H1 (cell line): Measurements from ENCODE around the gene PET100. TPM values are rescaled to one million over a fixed set of nuclear protein-coding genes. Genes with fewer than 3 reads are reported as not detected.

ENCODE experiments used
- CTCF ChIA-PET: fragments of 300-600 bp; sonication (Branson Sonifier 250); formaldehyde crosslinking; loops from one replicate; lab custom pipeline; 2021; ENCODE audit not compliant: partially characterized antibody; lab: Charles Lee
- POLR2A ChIA-PET: fragments of 300-600 bp; sonication (Branson Sonifier 250); formaldehyde crosslinking; loops from one replicate; lab custom pipeline; 2021; ENCODE audit warnings: inconsistent platforms; ENCODE audit not compliant: partially characterized antibody; lab: Charles Lee
- DNase-seq, 2 experiments: peaks; one replicate each; pipeline versions ENCODE4 v3.0.0 to v3.0.0-alpha.2; 2010 to 2022; ENCODE audit warnings: low spot score in 2 of 2, low read depth in 1 of 2, mixed read lengths in 1 of 2
- FAIRE-seq: peaks from 2 replicates; lab custom pipeline; 2011; peaks lifted over from hg19 to GRCh38; lab: Jason Lieb, UNC
- H2AFZ ChIP-seq: 2 replicates; pipeline ENCODE4 v1.8.1; 2012; ENCODE audit warnings: low read length, inconsistent platforms
- H2AK5ac ChIP-seq: 2 replicates; pipeline ENCODE4 v1.6.1; 2013; ENCODE audit warnings: low read depth, low read length
- H2BK120ac ChIP-seq: replicated peaks from 2 replicates; pipeline ENCODE3; 2013; ENCODE audit warnings: low read depth, low read length, inconsistent platforms
- H2BK12ac ChIP-seq: 2 replicates; pipeline ENCODE4 v1.6.1; 2013; ENCODE audit warnings: low read depth, low read length
- H2BK15ac ChIP-seq: 2 replicates; pipeline ENCODE4 v1.6.1; 2013; ENCODE audit warnings: low read length
- H2BK20ac ChIP-seq: 2 replicates; pipeline ENCODE4 v1.6.1; 2013; ENCODE audit warnings: low read length
- H2BK5ac ChIP-seq: 2 replicates; pipeline ENCODE4 v1.6.1; 2013; ENCODE audit warnings: low read depth, low read length
- H3K14ac ChIP-seq: 2 replicates; pipeline ENCODE4 v1.6.1; 2013; ENCODE audit warnings: inconsistent platforms; ENCODE audit not compliant: insufficient read length
- H3K18ac ChIP-seq: 2 replicates; pipeline ENCODE4 v1.6.1; 2013; ENCODE audit warnings: low read length; ENCODE audit errors: extremely low read depth
- H3K23ac ChIP-seq: 2 replicates; pipeline ENCODE4 v1.6.1; 2013; ENCODE audit warnings: inconsistent platforms; ENCODE audit not compliant: insufficient read length
- H3K23me2 ChIP-seq: 2 replicates; pipeline ENCODE4 v1.6.1; 2013; ENCODE audit warnings: low read depth, low read length
- H3K27ac ChIP-seq: 2 replicates; pipeline ENCODE4 v1.6.1; 2011; ENCODE audit warnings: low read depth, low read length, inconsistent platforms
- H3K27me3 ChIP-seq, 4 experiments: replicated peaks in 1 of 4; 1 replicate in 1 of 4; 2 replicates in 3 of 4; pipeline versions ENCODE4 v1.6.1 to v1.8.1; 2011 to 2013; ENCODE audit warnings: low read length in 3 of 4, mild to moderate bottlenecking in 3 of 4, inconsistent platforms in 2 of 4, mixed read lengths in 2 of 4, moderate library complexity in 1 of 4; ENCODE audit not compliant: control insufficient read depth in 3 of 4, insufficient read depth in 3 of 4; ENCODE audit errors: extremely low read depth in 1 of 4
- H3K36me3 ChIP-seq, 4 experiments: 2 replicates each; pipeline versions ENCODE4 v1.6.1 to v1.8.1; 2011 to 2013; ENCODE audit warnings: mild to moderate bottlenecking in 4 of 4, low read length in 3 of 4, moderate library complexity in 2 of 4, control low read depth in 1 of 4, inconsistent platforms in 1 of 4; ENCODE audit not compliant: insufficient read depth in 4 of 4, control insufficient read depth in 2 of 4
- H3K4ac ChIP-seq: replicated peaks from 2 replicates; pipeline ENCODE3; 2013; ENCODE audit warnings: low read length, low read depth, mixed read lengths, inconsistent platforms; ENCODE audit not compliant: insufficient read length
- H3K4me1 ChIP-seq, 4 experiments: replicated peaks in 1 of 4; 1 replicate in 1 of 4; 2 replicates in 3 of 4; pipeline versions ENCODE4 v1.6.1 to v1.8.1; 2011 to 2013; ENCODE audit warnings: low read length in 3 of 4, inconsistent platforms in 2 of 4, mixed read lengths in 1 of 4; ENCODE audit not compliant: insufficient read depth in 4 of 4, control insufficient read depth in 3 of 4
- H3K4me2 ChIP-seq, 2 experiments: 2 replicates each; pipeline versions ENCODE4 v1.6.1 to v1.8.1; 2011 to 2013; ENCODE audit warnings: low read depth in 2 of 2, low read length in 2 of 2, control low read depth in 1 of 2, inconsistent platforms in 1 of 2, mild to moderate bottlenecking in 1 of 2; ENCODE audit not compliant: insufficient read depth in 1 of 2
- H3K4me3 ChIP-seq, 4 experiments: fragments of 200-600, 300-600 bp in 1 of 4; sonication (generic), shearing (Covaris generic), sonication (Bioruptor Twin) in 1 of 4; 2 replicates each; pipeline versions ENCODE4 v1.5.1 to v1.8.1; 2011 to 2016; ENCODE audit warnings: low read length in 4 of 4, low read depth in 3 of 4, control low read depth in 2 of 4, inconsistent platforms in 2 of 4, mild to moderate bottlenecking in 2 of 4, mixed read lengths in 1 of 4, moderate library complexity in 1 of 4; ENCODE audit not compliant: insufficient read depth in 2 of 4; ENCODE audit errors: extremely low read depth in 1 of 4
- H3K56ac ChIP-seq: replicated peaks from 2 replicates; pipeline ENCODE3; 2013; ENCODE audit warnings: low read depth, mild to moderate bottlenecking, mixed read lengths, low read length, inconsistent platforms; ENCODE audit not compliant: insufficient read length
- H3K79me1 ChIP-seq: 2 replicates; pipeline ENCODE4 v1.6.1; 2013; ENCODE audit warnings: low read depth, low read length, control low read depth
- H3K79me2 ChIP-seq, 2 experiments: 2 replicates each; pipeline versions ENCODE4 v1.6.1 to v1.8.1; 2012 to 2013; ENCODE audit warnings: low read length in 2 of 2, mild to moderate bottlenecking in 2 of 2, inconsistent platforms in 1 of 2; ENCODE audit not compliant: insufficient read depth in 2 of 2, control insufficient read depth in 1 of 2
- H3K9ac ChIP-seq, 4 experiments: replicated peaks in 1 of 4; 1 replicate in 1 of 4; 2 replicates in 3 of 4; pipeline versions ENCODE4 v1.6.1 to v1.8.1; 2011 to 2013; ENCODE audit warnings: low read depth in 3 of 4, low read length in 3 of 4, control low read depth in 2 of 4, mild to moderate bottlenecking in 2 of 4, moderate library complexity in 2 of 4, inconsistent platforms in 1 of 4; ENCODE audit errors: extremely low read depth in 1 of 4
- H3K9me3 ChIP-seq, 2 experiments: 2 replicates each; pipeline versions ENCODE4 v1.6.1 to v1.8.1; 2012 to 2013; ENCODE audit warnings: mild to moderate bottlenecking in 2 of 2, moderate library complexity in 2 of 2, control low read depth in 1 of 2, inconsistent platforms in 1 of 2, low read depth in 1 of 2, low read length in 1 of 2, mixed read lengths in 1 of 2; ENCODE audit not compliant: insufficient read depth in 2 of 2
- H4K20me1 ChIP-seq, 2 experiments: replicated peaks in 1 of 2; 2 replicates each; pipeline versions ENCODE3 to v1.8.1; 2011 to 2013; ENCODE audit warnings: inconsistent platforms in 2 of 2, low read length in 2 of 2, mild to moderate bottlenecking in 1 of 2; ENCODE audit not compliant: insufficient read depth in 2 of 2, control insufficient read depth in 1 of 2
- H4K5ac ChIP-seq: 2 replicates; pipeline ENCODE4 v1.6.1; 2013; ENCODE audit warnings: low read length, low read depth, mixed read lengths, inconsistent platforms; ENCODE audit not compliant: insufficient read length
- H4K8ac ChIP-seq: 2 replicates; pipeline ENCODE4 v1.8.0; 2013; ENCODE audit warnings: mild to moderate bottlenecking, moderate library complexity, low read length, inconsistent platforms; ENCODE audit not compliant: insufficient read depth; ENCODE audit errors: extremely low read depth
- H4K91ac ChIP-seq: replicated peaks from 2 replicates; pipeline ENCODE3; 2013; ENCODE audit warnings: low read length, mixed read lengths, inconsistent platforms; ENCODE audit not compliant: insufficient read length
- NANOG ChIP-seq: IDR thresholded peaks from 2 replicates; pipeline ENCODE4 v1.6.1; 2011; ENCODE audit warnings: low read length, low read depth, mild to moderate bottlenecking, inconsistent platforms; ENCODE audit not compliant: insufficient read depth, poor library complexity, severe bottlenecking
- USF2 ChIP-seq: IDR thresholded peaks from 2 replicates; pipeline ENCODE4 v1.6.1; 2011; ENCODE audit warnings: low read length, improper control_type of control experiment
- WGBS, 2 experiments: shearing (Covaris generic) in 1 of 2; methylation state at CpG; one replicate each; pipeline versions ENCODE4 v1.1.6 to v1.1.7; 2013 to 2015; ENCODE audit warnings: low lambda C conversion rate in 2 of 2, mixed read lengths in 2 of 2, inconsistent platforms in 1 of 2, low coverage in 1 of 2, missing lambda C conversion rate in 1 of 2; ENCODE audit not compliant: insufficient replicate concordance in 2 of 2, insufficient coverage in 1 of 2, insufficient read length in 1 of 2; ENCODE audit errors: extremely low coverage in 1 of 2, missing lambda C conversion rate in 1 of 2; 5-methylcytosine and 5-hydroxymethylcytosine counted together
- polyA plus RNA-seq, 7 experiments: library from polyadenylated mRNA; depleted of rRNA in 3 of 7; stranded (reverse) in 5 of 7; unstranded in 2 of 7; fragments of >200 nt in 5 of 7; fragments of 200-250 nt in 2 of 7; gene quantifications; 1 replicate in 5 of 7; 2 replicates in 1 of 7; 4 replicates in 1 of 7; pipeline versions ENCODE4 v1.2.1 to v1.2.3, GENCODE V29; 2011 to 2013; ENCODE audit warnings: missing spikeins in 2 of 7, mixed read lengths in 2 of 7
- total RNA-seq: library from RNA; stranded (reverse); fragmentation: NEBNext Ultra II Directional; extraction: Animal tissue kit (Norgen Biotek cat#: 25700); gene quantifications from 2 replicates; pipeline ENCODE4 v1.2.1, GENCODE V29; 2021

Gene PET100
- total and polyA plus RNA-seq, 2 of the 8 experiments (the other 6 are each of a cell fraction or from before 2014, with no cell fraction given): 80.8 to 105 TPM

- H3K4me3 ChIP-seq: no peak overlapping the region
- no peak overlapping the region for H2BK120ac ChIP-seq
- H3K79me1 ChIP-seq: no peaks in the 10 kb centered on the region; the same call in 1 of the 2 replicates
- no peak overlapping the region for H3K27ac ChIP-seq
- CTCF ChIA-PET: interaction anchor here (0.6 to 0.7 kb wide), 2 partner anchors 69 to 216 kb away, joined by 3 read pairs; partner anchors contain the start of gene TRAPPC5
- no peak overlapping the region for H4K5ac ChIP-seq
- H3K79me2 ChIP-seq: no peaks in the 10 kb centered on the region
- no peak overlapping the region for H3K23ac ChIP-seq
- POLR2A ChIA-PET: interaction anchor here (2.3 kb wide), 1 partner anchor 9 kb away, joined by 5 read pairs; no protein-coding TSS in a partner anchor
- H3K27me3 ChIP-seq: no peaks in the 10 kb centered on the region
- no peak overlapping the region for H2BK20ac ChIP-seq
- no peak overlapping the region for H4K8ac ChIP-seq
- no peak overlapping the region for H2AFZ ChIP-seq
- H3K18ac ChIP-seq: no peak overlapping the region
- no peaks in the 10 kb centered on the region for H3K23me2 ChIP-seq
- H3K14ac ChIP-seq: no peak overlapping the region
- no peaks in the 10 kb centered on the region for H3K9me3 ChIP-seq
- H4K20me1 ChIP-seq: peaks cover 2 to 14% of the 10 kb centered on the region in 2 experiments
- DNase-seq: no peak
- H3K36me3 ChIP-seq: peaks cover 2 to 39% (median 14%) of the 10 kb centered on the region in 4 experiments; a peak in 6 of 8 replicates
- H2BK12ac ChIP-seq: no peak overlapping the region
- FAIRE-seq: no peak
- H2BK15ac ChIP-seq: no peak overlapping the region
- no peaks in the 10 kb centered on the region for H3K4me1 ChIP-seq
- no peak overlapping the region for H3K9ac ChIP-seq
- H4K91ac ChIP-seq: no peak overlapping the region
- no peak overlapping the region for H2AK5ac ChIP-seq
- no peak overlapping the region for H2BK5ac ChIP-seq
- no peak overlapping the region for H3K56ac ChIP-seq
- H3K4ac ChIP-seq: no peak overlapping the region
- WGBS, 2 experiments: 92% methylated on average over 22 of the region's 41 CpGs; no CpG with 5 or more reads in 1 of the 2 experiments
- H3K4me2 ChIP-seq: no peak overlapping the region
- TF ChIP-seq USF2 (no peak), NANOG (no peak)
Measured at GRCh38 chr19:7611541-7612279, 17.9 kb upstream of the PET100 start.
